ENCODE results near the gene LRP1B.

- TF ChIP-seq CTCF (IDR thresholded peaks at IDR 0.05): no peak
- no peak for TF ChIP-seq POLR2A (IDR thresholded peaks at IDR 0.05)
Observed at GRCh38 chr2:142124706-142125105, 6.1 kb downstream of the LRP1B start.

Data from Peyer's patch (tissue), 4 donors.